ENCODE data around the gene TCF25. TPM values are rescaled to one million over a fixed set of nuclear protein-coding genes. Genes with fewer than 3 reads are reported as not detected.

The TCF25 gene
- total RNA-seq, 2 experiments from 2014 or later, result 306 to 307 TPM

DNA sequence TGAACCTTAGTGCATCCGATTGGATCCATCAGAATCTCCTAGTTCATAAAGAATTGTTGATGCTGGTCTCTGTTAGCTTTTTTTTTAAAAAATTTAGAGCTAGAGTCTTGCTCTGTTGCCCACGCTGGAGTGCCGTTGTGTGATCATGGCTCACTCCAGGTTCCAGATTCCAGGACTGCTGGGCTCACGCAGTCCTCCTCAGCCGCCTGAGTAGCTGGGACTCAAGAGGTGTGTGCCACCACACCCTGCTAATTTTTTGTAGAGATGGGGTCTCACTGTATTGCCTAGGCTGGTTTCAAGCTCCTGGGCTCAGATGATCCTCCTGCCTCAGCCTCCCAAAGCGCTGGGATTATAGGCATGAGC is 8.0 kb downstream of the TCF25 start:
- POLR2A ChIA-PET, result no interaction called here
- intact Hi-C loops (cut with DNase I, micrococcal nuclease), result no loop called here

DNA sequence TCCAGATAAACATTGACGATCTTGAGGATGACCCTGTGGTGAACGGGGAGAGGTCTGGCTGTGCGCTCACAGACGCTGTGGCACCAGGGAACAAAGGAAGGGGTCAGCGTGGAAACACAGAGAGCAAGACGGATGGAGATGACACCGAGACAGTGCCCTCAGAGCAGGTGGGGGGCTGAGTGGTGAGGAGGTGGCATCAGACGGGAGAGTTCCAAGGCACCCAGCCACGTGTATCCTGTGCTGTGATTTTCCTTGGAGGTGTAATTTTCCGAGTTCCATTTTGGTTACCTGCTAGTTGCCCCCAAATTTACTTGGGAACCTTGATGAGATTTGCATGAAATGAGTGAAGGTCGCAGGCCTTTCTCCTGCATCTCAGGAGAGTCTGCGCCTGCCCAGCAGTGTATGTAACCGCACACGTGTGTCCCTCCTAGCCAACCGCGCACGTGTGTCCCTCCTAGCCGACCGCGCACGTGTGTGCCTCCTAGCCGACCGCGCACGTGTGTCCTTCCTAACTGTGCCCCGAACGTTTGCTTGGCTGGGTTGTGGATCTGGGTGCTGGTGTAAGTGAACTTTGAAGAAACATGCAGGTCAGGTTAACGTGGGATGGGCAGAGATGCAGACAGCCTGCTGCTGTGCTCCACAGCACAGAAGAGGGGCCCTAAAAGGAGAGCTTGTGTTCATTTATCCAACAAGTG is 10.1 kb downstream of the TCF25 start:
- H3K27ac Mint-ChIP-seq, result peak overlapping the region; percentile 42

More for the DNA sequence above, 8.0 kb downstream of the TCF25 start:
- Histone ChIP-seq H3K4me3 (ENCODE audit: low read length) (no peak overlapping the region), H3K27me3 (ENCODE audit: control insufficient read depth in 1 of 2, insufficient read depth in 2 of 2, low read length in 2 of 2) (no peaks in the 10 kb centered on the region), H3K4me1 (ENCODE audit: insufficient read depth, low read length) (no peaks in the 10 kb centered on the region), H3K9me3 (ENCODE audit: control insufficient read depth in 1 of 2, insufficient read depth in 1 of 2, low read length in 2 of 2) (no peaks in the 10 kb centered on the region), H3K27ac (ENCODE audit: low read depth in 1 of 2, low read length in 2 of 2) (no peak overlapping the region), H3K36me3 (ENCODE audit: insufficient read depth, low read length) (peaks cover 80% of the 10 kb centered on the region)
- no peaks in the 10 kb centered on the region for H3K9me3 Mint-ChIP-seq
- H3K4me3 Mint-ChIP-seq, result no peak overlapping the region
- ATAC-seq (ENCODE audit: poor library complexity) (no peak), DNase-seq (no peak)
- H3K36me3 Mint-ChIP-seq (ENCODE audit: low read depth), result peaks cover 75% of the 10 kb centered on the region
- peak overlapping the region; percentile 28 for H3K27ac Mint-ChIP-seq
- TF ChIP-seq, protein P1, sequence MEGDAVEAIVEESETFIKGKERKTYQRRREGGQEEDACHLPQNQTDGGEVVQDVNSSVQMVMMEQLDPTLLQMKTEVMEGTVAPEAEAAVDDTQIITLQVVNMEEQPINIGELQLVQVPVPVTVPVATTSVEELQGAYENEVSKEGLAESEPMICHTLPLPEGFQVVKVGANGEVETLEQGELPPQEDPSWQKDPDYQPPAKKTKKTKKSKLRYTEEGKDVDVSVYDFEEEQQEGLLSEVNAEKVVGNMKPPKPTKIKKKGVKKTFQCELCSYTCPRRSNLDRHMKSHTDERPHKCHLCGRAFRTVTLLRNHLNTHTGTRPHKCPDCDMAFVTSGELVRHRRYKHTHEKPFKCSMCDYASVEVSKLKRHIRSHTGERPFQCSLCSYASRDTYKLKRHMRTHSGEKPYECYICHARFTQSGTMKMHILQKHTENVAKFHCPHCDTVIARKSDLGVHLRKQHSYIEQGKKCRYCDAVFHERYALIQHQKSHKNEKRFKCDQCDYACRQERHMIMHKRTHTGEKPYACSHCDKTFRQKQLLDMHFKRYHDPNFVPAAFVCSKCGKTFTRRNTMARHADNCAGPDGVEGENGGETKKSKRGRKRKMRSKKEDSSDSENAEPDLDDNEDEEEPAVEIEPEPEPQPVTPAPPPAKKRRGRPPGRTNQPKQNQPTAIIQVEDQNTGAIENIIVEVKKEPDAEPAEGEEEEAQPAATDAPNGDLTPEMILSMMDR (IDR thresholded peaks at IDR 0.05), result no peak
- CTCF ChIA-PET, result interaction anchor here (1.2 kb wide), 1 partner anchor 21 kb away, joined by 3 read pairs; no protein-coding TSS in a partner anchor
- peaks cover 7% of the 10 kb centered on the region for H3K4me1 Mint-ChIP-seq (ENCODE audit: low read depth)
- H3K27me3 Mint-ChIP-seq, result no peaks in the 10 kb centered on the region

DNA sequence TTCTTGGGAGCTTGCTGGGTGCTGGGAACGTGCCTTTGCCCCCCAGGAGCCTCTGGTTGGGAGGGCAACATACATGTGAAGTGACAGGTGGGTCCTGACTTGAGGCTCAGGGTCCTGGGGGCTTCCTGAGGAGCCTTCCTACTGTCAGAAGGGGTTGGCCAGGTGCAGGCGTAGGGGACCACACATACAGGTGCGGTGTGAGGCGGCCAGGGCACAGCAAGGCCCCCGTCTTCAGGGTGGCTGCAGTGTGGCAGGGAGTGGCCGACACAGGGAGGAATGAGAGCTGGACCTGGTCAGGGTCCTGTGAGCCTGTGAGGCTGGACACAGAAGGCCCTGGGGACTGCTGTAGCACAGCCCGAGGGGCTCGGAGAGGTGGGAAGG is 10.6 kb downstream of the TCF25 start:
- H3K4me3 Mint-ChIP-seq, result no peak overlapping the region
- no peak overlapping the region for H3K4me3 ChIP-seq (ENCODE audit: low read length)
- peaks cover 76% of the 10 kb centered on the region for H3K36me3 Mint-ChIP-seq (ENCODE audit: low read depth)
- H3K36me3 ChIP-seq (ENCODE audit: insufficient read depth, low read length), result peaks cover 79% of the 10 kb centered on the region
- intact Hi-C loops (cut with DNase I, micrococcal nuclease), result no loop called here
- ChIA-PET CTCF (no interaction called here), POLR2A (no interaction called here)
- no peaks in the 10 kb centered on the region for H3K9me3 Mint-ChIP-seq
- no peaks in the 10 kb centered on the region for H3K27me3 ChIP-seq (ENCODE audit: control insufficient read depth in 1 of 2, insufficient read depth in 2 of 2, low read length in 2 of 2)
- no peak overlapping the region for H3K27ac ChIP-seq (ENCODE audit: low read depth in 1 of 2, low read length in 2 of 2)
- TF ChIP-seq, protein P1 (IDR thresholded peaks at IDR 0.05), result no peak
- H3K4me1 ChIP-seq (ENCODE audit: insufficient read depth, low read length), result no peaks in the 10 kb centered on the region
- H3K9me3 ChIP-seq (ENCODE audit: control insufficient read depth in 1 of 2, insufficient read depth in 1 of 2, low read length in 2 of 2), result no peaks in the 10 kb centered on the region
- no peaks in the 10 kb centered on the region for H3K27me3 Mint-ChIP-seq
- no peak for DNase-seq
- H3K4me1 Mint-ChIP-seq (ENCODE audit: low read depth), result peaks cover 7% of the 10 kb centered on the region
- peak overlapping the region; percentile 42 for H3K27ac Mint-ChIP-seq
- ATAC-seq (ENCODE audit: poor library complexity), result no peak

More for the DNA sequence above, 10.1 kb downstream of the TCF25 start:
- no peaks in the 10 kb centered on the region for H3K27me3 ChIP-seq (ENCODE audit: control insufficient read depth in 1 of 2, insufficient read depth in 2 of 2, low read length in 2 of 2)
- no peak overlapping the region for H3K27ac ChIP-seq (ENCODE audit: low read depth in 1 of 2, low read length in 2 of 2)
- ATAC-seq (ENCODE audit: poor library complexity) (no peak), DNase-seq (no peak)
- Mint-ChIP-seq H3K27me3 (no peaks in the 10 kb centered on the region), H3K4me1 (ENCODE audit: low read depth) (peaks cover 7% of the 10 kb centered on the region), H3K36me3 (ENCODE audit: low read depth) (peaks cover 81% of the 10 kb centered on the region), H3K9me3 (no peaks in the 10 kb centered on the region), H3K4me3 (no peak overlapping the region)
- no peaks in the 10 kb centered on the region for H3K9me3 ChIP-seq (ENCODE audit: control insufficient read depth in 1 of 2, insufficient read depth in 1 of 2, low read length in 2 of 2)
- ChIA-PET CTCF (no interaction called here), POLR2A (no interaction called here)
- intact Hi-C loops (cut with DNase I, micrococcal nuclease), result no loop called here
- TF ChIP-seq, protein P1 (IDR thresholded peaks at IDR 0.05), result no peak
- peaks cover 84% of the 10 kb centered on the region for H3K36me3 ChIP-seq (ENCODE audit: insufficient read depth, low read length)
- H3K4me3 ChIP-seq (ENCODE audit: low read length), result no peak overlapping the region
- H3K4me1 ChIP-seq (ENCODE audit: insufficient read depth, low read length), result no peaks in the 10 kb centered on the region
